ENCODE results near the gene LILRB4.
"Not testable (repeated sequence)": the region's sequence is repeated elsewhere in the genome, so short reads cannot be mapped to it uniquely, and the experiment has no call there.

Gene LILRB4

GRCh38 chr19:54694648-54695047 is 31.9 kb downstream of the LILRB4 start:
- no peak for DNase-seq (ENCODE audit: low spot score)

- no peak for DNase-seq (ENCODE audit: low spot score)
Observed at GRCh38 chr19:54696117-54696548, 33.3 kb downstream of the LILRB4 start.

DNA sequence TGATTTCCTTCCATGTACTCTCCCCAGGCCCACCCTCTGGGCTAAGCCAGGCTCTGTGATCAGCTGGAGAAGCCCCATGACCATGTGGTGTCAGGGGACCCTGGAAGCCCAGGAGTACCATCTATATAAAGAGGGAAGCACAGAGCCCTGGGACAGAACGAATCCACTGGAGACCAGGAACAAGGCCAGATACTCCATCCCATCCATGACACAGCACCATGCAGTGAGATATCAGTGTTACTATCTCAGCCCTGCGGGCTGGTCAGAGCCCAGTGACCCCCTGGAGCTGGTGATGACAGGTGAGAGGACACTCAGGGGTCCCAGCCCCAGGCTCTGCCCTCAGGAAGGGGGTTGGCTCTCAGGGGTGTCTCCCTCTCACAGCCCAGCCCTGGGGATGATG is 34.0 kb downstream of the LILRB4 start:
- no peak for DNase-seq (ENCODE audit: low spot score)

GRCh38 chr19:54697716-54698115 is 34.9 kb downstream of the LILRB4 start:
- DNase-seq (ENCODE audit: low spot score), result not testable (repeated sequence)

GRCh38 chr19:54704928-54705327 is 42.1 kb downstream of the LILRB4 start:
- DNase-seq (ENCODE audit: low spot score), result no peak

- no peak for DNase-seq (ENCODE audit: low spot score)
Observed at GRCh38 chr19:54707962-54708361, 45.2 kb downstream of the LILRB4 start.

DNA sequence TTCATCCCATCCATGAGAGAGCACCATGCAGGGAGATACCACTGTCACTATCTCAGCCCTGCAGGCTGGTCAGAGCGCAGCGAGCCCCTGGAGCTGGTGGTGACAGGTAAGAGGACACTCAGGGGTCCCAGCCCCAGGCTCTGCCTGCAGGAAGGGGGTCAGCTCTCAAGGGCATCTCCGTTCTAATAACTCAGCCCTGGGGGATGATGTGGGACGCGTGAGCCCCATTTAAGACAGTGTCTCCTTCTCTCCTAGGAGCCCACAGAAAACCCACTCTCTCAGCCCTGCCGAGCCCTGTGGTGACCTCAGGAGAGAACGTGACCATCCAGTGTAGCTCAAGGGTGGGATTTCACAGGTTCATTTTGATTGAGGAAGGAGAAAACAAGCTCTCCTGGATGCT is 46.0 kb downstream of the LILRB4 start:
- DNase-seq (ENCODE audit: low spot score), result no peak

GRCh38 chr19:54709212-54709948 is 46.6 kb downstream of the LILRB4 start:
- no peak for DNase-seq (ENCODE audit: low spot score)

DNA sequence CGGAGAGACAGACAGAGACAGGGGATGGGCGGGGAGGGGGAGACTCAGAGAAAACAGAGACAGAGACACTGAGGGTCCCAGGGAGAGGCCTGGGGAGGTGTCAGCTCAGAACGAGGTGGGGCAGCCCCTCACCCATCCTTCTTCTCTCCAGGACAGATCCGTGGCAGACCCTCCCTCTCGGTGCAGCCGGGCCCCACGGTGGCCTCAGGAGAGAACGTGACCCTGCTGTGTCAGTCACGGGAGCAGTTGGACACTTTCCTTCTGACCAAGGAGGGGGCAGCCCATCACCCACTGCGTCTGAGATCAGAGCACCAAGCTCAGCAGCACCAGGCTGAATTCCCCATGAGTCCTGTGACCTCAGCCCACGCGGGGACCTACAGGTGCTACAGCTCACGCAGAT is 47.2 kb downstream of the LILRB4 start:
- not testable (repeated sequence) for DNase-seq (ENCODE audit: low spot score)

All from LoVo (cell line).